ENCODE measurements around the gene RRP1B.

DNA sequence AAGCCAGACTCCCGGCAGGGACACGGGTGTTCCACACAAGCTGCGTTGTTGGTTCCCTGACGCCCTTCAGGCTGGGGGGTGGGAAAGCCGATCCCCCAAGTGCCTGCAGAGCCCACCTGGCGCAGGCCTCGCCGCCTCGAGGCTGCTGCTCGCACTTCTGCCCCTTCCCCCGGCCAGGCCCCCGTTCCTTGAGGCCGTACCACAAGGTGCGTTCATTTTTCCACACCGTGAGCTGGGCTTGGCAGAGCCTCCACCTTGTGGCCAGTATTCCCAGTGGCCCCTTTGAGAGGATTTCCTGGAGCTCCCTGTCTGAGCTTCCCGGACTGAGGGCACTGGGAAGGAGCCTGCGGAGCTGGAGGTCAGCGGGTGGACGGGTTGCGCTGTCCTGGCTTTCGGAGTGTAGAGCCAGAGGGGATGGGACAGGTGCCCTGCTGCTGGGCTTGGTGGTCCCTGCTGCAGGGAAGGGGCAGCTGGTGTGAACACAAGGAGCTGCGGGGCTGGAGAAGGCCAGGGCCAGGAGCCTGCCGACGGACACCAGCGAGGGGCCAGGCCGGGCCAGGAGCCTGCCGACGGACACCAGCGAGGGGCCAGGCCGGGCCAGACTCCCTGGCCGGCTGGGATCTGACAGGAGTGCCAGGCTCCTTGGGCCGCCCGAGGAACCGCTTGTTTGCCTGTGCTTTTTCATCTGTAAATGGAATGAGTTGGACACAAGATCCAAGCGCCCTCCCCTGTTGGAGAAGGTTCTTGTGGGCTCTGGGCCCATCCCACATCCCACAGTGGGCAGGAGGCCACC lies 78.0 kb downstream of the RRP1B start:
- no peak for TF ChIP-seq CTCF (IDR thresholded peaks at IDR 0.05 in 2 of 3, conservative IDR thresholded peaks at IDR 0.05 in 1 of 3; ENCODE audit: borderline replicate concordance in 1 of 3, insufficient read depth in 1 of 3, low read depth in 2 of 3, low read length in 2 of 3)
- TF ChIP-seq JUND (IDR thresholded peaks at IDR 0.05): no peak
- TF ChIP-seq POLR2AphosphoS5 (IDR thresholded peaks at IDR 0.05; ENCODE audit: low read depth, low read length): no peak
- no peak for TF ChIP-seq MAX (IDR thresholded peaks at IDR 0.05)
- no peak for TF ChIP-seq EZH2phosphoT487 (IDR thresholded peaks at IDR 0.05; ENCODE audit: borderline replicate concordance)
- TF ChIP-seq ZFX (IDR thresholded peaks at IDR 0.05): no peak
- no peak for TF ChIP-seq YY1 (IDR thresholded peaks at IDR 0.05; ENCODE audit: extremely low read depth, insufficient replicate concordance, low read depth, low read length)
- TF ChIP-seq, protein P1, sequence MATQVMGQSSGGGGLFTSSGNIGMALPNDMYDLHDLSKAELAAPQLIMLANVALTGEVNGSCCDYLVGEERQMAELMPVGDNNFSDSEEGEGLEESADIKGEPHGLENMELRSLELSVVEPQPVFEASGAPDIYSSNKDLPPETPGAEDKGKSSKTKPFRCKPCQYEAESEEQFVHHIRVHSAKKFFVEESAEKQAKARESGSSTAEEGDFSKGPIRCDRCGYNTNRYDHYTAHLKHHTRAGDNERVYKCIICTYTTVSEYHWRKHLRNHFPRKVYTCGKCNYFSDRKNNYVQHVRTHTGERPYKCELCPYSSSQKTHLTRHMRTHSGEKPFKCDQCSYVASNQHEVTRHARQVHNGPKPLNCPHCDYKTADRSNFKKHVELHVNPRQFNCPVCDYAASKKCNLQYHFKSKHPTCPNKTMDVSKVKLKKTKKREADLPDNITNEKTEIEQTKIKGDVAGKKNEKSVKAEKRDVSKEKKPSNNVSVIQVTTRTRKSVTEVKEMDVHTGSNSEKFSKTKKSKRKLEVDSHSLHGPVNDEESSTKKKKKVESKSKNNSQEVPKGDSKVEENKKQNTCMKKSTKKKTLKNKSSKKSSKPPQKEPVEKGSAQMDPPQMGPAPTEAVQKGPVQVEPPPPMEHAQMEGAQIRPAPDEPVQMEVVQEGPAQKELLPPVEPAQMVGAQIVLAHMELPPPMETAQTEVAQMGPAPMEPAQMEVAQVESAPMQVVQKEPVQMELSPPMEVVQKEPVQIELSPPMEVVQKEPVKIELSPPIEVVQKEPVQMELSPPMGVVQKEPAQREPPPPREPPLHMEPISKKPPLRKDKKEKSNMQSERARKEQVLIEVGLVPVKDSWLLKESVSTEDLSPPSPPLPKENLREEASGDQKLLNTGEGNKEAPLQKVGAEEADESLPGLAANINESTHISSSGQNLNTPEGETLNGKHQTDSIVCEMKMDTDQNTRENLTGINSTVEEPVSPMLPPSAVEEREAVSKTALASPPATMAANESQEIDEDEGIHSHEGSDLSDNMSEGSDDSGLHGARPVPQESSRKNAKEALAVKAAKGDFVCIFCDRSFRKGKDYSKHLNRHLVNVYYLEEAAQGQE (IDR thresholded peaks at IDR 0.05; ENCODE audit: low read depth): no peak
- no peak for TF ChIP-seq TCF7L2 (IDR thresholded peaks at IDR 0.05; ENCODE audit: borderline replicate concordance, extremely low read depth, insufficient read depth, insufficient read length)
- no peak for TF ChIP-seq SRF (IDR thresholded peaks at IDR 0.05; ENCODE audit: low read depth)
- TF ChIP-seq EZH2 (IDR thresholded peaks at IDR 0.05): no peak
- no peak for TF ChIP-seq RAD21 (IDR thresholded peaks at IDR 0.05; ENCODE audit: low read depth)
- no peak for TF ChIP-seq SIN3A (IDR thresholded peaks at IDR 0.05; ENCODE audit: low read depth)
